GM19467 (cell line): ENCODE results near the gene LIF.
"Not testable (repeated sequence)": the region's sequence is repeated elsewhere in the genome, so short reads cannot be mapped to it uniquely, and the experiment has no call there.

Source experiments
- ATAC-seq: cut with Tn5 transposase; IDR thresholded peaks from one replicate; pipeline ENCODE4 v1.9.1; 2021; ENCODE audit warnings: mild to moderate bottlenecking, moderate library complexity; ENCODE audit not compliant: unreplicated experiment

Gene LIF

GRCh38 chr22:30212363-30212995 lies 34.1 kb downstream of the LIF start:
- no peak for ATAC-seq

- no peak for ATAC-seq
These were observed 35.3 kb downstream of the LIF start for GRCh38 chr22:30211124-30211820.

- no peak for ATAC-seq
These were observed 36.2 kb downstream of the LIF start for GRCh38 chr22:30210235-30210909.

GRCh38 chr22:30209642-30210041 lies 36.9 kb downstream of the LIF start:
- no peak for ATAC-seq

- no peak for ATAC-seq
These were observed 37.6 kb downstream of the LIF start for GRCh38 chr22:30208631-30209603.

GRCh38 chr22:30206944-30207343 lies 39.6 kb downstream of the LIF start:
- no peak for ATAC-seq

GRCh38 chr22:30205281-30206115 lies 41.1 kb downstream of the LIF start:
- ATAC-seq, result no peak

GRCh38 chr22:30204742-30205111 lies 41.8 kb downstream of the LIF start:
- no peak for ATAC-seq

- no peak for ATAC-seq
These were observed 42.4 kb downstream of the LIF start for GRCh38 chr22:30204015-30204741.

- no peak for ATAC-seq
These were observed 44.0 kb downstream of the LIF start for GRCh38 chr22:30202531-30203006.

- ATAC-seq, result no peak
These were observed 44.6 kb downstream of the LIF start for GRCh38 chr22:30201945-30202344.

GRCh38 chr22:30200905-30201304 lies 45.7 kb downstream of the LIF start:
- not testable (repeated sequence) for ATAC-seq

- no peak for ATAC-seq
These were observed 47.6 kb downstream of the LIF start for GRCh38 chr22:30198921-30199320.

GRCh38 chr22:30198152-30198825 lies 48.3 kb downstream of the LIF start:
- no peak for ATAC-seq

GRCh38 chr22:30197389-30197788 lies 49.2 kb downstream of the LIF start:
- ATAC-seq, result no peak

GRCh38 chr22:30196880-30197336 lies 49.7 kb downstream of the LIF start:
- no peak for ATAC-seq

GRCh38 chr22:30196141-30196879 lies 50.2 kb downstream of the LIF start:
- no peak for ATAC-seq
